ENCODE measurements around the gene ASCL2. TPM values are rescaled to one million over a fixed set of nuclear protein-coding genes. Genes with fewer than 3 reads are reported as not detected.

The ASCL2 gene
- total and polyA plus RNA-seq, 10 of the 15 experiments (the other 5 are each of a cell fraction or from before 2014, with no cell fraction given): not detected

DNA sequence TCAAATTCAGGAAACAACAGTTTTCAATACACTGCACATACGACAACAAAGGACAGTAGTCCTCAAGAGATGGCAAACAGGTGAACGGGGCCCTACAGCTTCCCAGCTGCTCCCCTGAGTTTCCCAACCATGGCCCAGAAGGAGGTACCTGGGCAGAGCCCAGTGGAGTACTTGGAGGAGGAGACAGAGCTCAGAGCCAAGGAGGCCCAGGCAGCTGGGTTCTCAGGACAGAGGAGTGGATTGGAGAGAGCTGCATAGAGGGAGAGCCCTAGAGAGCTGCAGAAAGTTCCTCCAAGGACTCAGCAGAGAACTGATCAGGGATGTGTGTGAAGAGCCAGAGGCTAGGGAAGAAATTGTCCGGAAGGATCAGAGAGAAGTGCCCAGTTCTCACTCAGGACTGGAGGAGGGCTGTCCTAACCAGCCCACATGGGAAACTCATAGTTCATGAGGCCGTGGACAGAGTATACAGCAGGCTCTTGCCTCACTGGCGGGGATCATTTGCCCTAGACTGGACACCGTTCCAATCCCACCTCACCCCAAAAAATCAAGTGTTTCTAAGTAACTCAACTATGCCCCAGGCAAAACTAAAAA, 7.6 kb upstream of the ASCL2 start (continued):
- TF ChIP-seq ZNF687 (IDR thresholded peaks at IDR 0.05): no peak
- TF ChIP-seq NFYB (IDR thresholded peaks at IDR 0.05; ENCODE audit: insufficient read depth, low read depth, low read length): no peak
- TF ChIP-seq ETV6 (conservative IDR thresholded peaks at IDR 0.05 in 1 of 2, IDR thresholded peaks at IDR 0.05 in 1 of 2; ENCODE audit: borderline replicate concordance in 1 of 2, low read depth in 1 of 2): no peak
- TF ChIP-seq KDM1A (IDR thresholded peaks at IDR 0.05; ENCODE audit: borderline replicate concordance): no peak
- no peak for TF ChIP-seq NFIC (IDR thresholded peaks at IDR 0.05; ENCODE audit: low read depth, low read length)
- TF ChIP-seq PRDM15 (CRISPR knock-in tag; IDR thresholded peaks at IDR 0.05): no peak
- TF ChIP-seq, protein P1, sequence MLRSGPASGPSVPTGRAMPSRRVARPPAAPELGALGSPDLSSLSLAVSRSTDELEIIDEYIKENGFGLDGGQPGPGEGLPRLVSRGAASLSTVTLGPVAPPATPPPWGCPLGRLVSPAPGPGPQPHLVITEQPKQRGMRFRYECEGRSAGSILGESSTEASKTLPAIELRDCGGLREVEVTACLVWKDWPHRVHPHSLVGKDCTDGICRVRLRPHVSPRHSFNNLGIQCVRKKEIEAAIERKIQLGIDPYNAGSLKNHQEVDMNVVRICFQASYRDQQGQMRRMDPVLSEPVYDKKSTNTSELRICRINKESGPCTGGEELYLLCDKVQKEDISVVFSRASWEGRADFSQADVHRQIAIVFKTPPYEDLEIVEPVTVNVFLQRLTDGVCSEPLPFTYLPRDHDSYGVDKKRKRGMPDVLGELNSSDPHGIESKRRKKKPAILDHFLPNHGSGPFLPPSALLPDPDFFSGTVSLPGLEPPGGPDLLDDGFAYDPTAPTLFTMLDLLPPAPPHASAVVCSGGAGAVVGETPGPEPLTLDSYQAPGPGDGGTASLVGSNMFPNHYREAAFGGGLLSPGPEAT (IDR thresholded peaks at IDR 0.05; ENCODE audit: low read depth): no peak
- TF ChIP-seq, protein P2, sequence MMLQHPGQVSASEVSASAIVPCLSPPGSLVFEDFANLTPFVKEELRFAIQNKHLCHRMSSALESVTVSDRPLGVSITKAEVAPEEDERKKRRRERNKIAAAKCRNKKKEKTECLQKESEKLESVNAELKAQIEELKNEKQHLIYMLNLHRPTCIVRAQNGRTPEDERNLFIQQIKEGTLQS (IDR thresholded peaks at IDR 0.05; ENCODE audit: borderline replicate concordance, extremely low read depth, low read depth, low read length): no peak
